IPS-18c (cell line): ENCODE results near the gene SFXN5.

Source experiments
- H3K4me3 ChIP-seq: 2 replicates; pipeline ENCODE4 v1.7.0; 2013; ENCODE audit warnings: low read depth, mild to moderate bottlenecking, low read length, moderate library complexity; ENCODE audit not compliant: insufficient read depth
- H3K9me3 ChIP-seq: one replicate; pipeline ENCODE4 v1.6.1; 2013; ENCODE audit warnings: mild to moderate bottlenecking, low read length, moderate library complexity; ENCODE audit not compliant: control insufficient read depth, insufficient read depth

Gene SFXN5

DNA sequence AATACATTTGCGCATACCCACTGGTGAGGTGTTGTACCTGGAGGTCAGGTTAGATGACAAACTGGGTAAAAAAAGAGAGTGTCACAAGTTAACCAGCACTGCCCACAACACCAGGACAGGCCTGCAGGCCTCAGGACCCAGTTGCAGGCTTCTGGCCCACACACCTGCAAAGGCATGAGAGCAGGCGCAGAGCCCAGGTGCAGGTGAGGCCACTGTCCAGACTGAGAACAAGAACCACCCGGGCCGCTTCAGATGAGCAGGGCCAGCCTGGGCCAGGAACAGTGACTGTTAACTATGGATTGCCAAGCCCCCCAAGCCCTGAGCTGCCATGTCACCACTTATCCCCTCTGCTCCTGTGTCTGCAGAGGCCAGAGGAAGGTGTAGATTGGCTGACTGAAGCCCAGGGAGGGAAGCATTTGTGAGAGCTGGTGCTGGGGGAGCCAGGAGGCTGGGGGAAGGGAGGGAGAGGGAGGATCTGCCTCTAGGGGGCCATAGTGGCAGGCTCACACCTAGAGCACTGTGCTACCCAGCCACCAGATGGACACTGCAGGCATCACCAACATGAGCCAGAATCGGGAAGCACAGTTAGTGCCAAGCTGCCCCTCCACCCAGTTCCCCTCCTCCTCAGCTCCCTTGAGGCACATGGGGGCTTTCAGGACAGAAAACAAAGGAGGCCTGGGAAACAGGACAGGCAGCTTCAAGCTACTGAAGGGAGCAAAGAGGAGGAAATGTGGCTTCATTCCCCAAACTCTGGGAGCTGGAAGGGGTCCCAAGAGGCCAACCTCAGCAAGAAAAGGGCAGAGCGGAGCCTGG, 35.4 kb downstream of the SFXN5 start:
- no peaks in the 10 kb centered on the region for H3K9me3 ChIP-seq
- no peak overlapping the region for H3K4me3 ChIP-seq

DNA sequence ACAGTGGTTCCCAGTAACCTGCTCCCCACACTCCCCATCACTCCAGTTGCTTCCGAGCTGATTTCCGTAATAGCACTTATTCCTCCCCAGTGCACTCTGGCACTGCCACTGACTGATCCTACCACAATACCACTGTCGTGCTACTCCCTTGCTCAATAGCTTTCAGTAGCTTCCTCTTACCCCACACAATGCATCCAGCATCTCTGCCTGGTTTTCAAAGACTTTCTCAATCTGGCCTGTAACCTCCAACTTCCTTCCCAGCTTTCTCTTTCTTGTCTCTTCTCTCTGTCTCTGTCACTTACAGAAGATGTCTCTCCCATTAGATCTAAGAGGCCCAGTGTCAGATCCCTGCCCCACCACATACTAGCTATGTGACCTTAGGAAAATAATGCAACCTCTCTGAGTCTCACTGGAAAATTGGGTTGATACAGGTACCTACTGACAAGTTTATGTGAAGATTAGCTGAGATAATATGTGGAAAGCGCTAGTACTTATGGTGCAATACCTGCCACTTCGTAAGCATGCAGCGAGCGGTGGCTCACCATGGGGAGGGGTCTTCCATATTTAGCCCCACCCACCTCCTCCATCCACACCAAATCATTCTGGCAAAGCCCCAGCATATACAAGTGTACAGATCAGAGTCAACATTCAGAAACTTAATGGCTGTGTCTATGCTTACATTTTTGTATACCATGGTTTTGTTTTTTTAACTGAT, 36.7 kb downstream of the SFXN5 start:
- H3K9me3 ChIP-seq = no peaks in the 10 kb centered on the region
- no peak overlapping the region for H3K4me3 ChIP-seq

GRCh38 chr2:73033766-73034381, 37.6 kb downstream of the SFXN5 start:
- no peaks in the 10 kb centered on the region for H3K9me3 ChIP-seq

GRCh38 chr2:73033142-73033765, 38.3 kb downstream of the SFXN5 start:
- H3K9me3 ChIP-seq = no peaks in the 10 kb centered on the region
- H3K4me3 ChIP-seq = no peak overlapping the region

More at GRCh38 chr2:73033766-73034381, 37.6 kb downstream of the SFXN5 start:
- H3K4me3 ChIP-seq = no peak overlapping the region

DNA sequence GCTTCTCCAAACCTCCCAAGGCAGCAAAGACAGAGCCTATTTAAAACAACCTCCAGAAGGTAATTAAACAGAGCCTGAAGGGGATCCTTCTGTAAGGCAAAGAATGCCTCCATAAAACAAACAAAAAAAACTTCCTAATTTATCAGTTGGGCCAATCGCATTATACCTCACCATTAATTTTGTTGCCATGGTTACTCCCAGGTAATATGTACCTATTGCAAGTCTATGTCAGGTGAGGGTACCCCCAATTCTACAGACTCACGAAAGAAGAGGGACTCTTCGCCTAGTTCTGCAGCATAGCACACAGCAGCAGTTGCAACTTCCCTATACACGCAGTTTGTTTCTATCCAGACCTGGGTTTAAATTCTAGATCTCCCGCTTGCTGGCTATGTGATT, 38.8 kb downstream of the SFXN5 start:
- Histone ChIP-seq H3K9me3 (no peaks in the 10 kb centered on the region), H3K4me3 (no peak overlapping the region)

GRCh38 chr2:73031725-73032701, 39.5 kb downstream of the SFXN5 start:
- H3K9me3 ChIP-seq = no peaks in the 10 kb centered on the region
- H3K4me3 ChIP-seq = no peak overlapping the region

DNA sequence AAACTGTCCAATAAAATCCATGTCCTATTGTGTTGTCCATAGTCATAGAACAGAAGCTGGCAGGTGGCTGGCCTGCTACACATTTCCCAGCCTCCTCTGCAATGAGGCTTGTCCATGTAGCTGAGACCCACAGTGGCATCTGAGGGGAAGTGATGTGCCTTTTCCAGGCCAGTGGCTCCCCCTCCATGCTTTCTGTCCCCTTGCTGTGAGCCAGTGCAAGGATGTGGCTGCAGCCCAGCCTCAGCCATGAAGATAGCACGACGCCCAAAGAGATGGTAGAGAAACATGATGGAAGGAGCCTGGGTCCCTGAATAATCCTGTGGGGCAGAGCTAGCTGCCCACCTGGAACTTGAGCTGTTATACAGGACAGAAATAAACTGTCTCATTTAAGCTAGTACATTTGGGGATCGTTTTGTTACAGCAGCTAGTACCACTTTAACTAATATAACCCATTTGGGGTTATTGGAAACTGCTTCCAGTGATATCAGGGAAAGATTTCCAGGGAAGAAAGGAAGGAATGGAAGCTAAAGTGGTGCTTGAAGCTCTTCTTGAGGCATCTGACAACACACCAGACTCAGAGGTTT, 40.3 kb downstream of the SFXN5 start:
- Histone ChIP-seq H3K4me3 (no peak overlapping the region), H3K9me3 (no peaks in the 10 kb centered on the region)

- no peak overlapping the region for H3K4me3 ChIP-seq
- no peaks in the 10 kb centered on the region for H3K9me3 ChIP-seq
Observed at GRCh38 chr2:73028841-73029240, 42.7 kb downstream of the SFXN5 start.

GRCh38 chr2:73027340-73027739, 44.2 kb downstream of the SFXN5 start:
- no peak overlapping the region for H3K4me3 ChIP-seq
- H3K9me3 ChIP-seq = no peaks in the 10 kb centered on the region

- Histone ChIP-seq H3K9me3 (no peaks in the 10 kb centered on the region), H3K4me3 (no peak overlapping the region)
Observed at GRCh38 chr2:73023497-73023896, 48.0 kb downstream of the SFXN5 start.

- Histone ChIP-seq H3K4me3 (no peak overlapping the region), H3K9me3 (no peaks in the 10 kb centered on the region)
Observed at GRCh38 chr2:73022024-73022568, 49.4 kb downstream of the SFXN5 start.

DNA sequence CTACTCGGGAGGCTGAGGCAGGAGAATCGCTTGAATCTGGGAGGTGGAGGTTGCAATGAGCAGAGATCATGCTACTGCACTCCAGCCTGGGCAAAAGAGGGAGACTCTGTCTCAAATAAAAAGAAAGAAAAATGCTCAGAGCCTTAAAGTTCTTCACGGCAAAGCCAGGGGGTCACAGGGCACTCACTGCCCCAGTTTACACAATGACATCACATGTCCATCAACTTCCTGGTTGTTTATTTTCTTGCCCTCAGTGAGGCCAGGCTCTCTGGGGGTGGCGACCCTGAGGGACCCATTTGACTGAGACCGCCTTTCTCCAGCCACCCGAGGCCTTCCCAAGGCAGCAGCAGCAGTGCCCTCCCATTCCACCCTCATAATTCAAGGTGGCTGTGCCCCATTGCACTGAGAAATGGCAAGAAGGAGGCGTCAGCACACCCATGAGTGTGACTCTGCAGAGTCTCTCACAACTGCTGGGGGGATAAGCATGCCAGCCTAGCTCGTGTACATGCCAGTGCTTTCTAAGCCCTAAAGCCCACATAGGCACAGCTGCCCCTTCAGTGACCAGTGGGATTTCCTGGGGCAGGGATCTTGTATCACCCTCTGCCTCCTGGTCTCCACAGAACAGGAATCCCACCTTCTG, 50.0 kb downstream of the SFXN5 start:
- H3K9me3 ChIP-seq = no peaks in the 10 kb centered on the region
- no peak overlapping the region for H3K4me3 ChIP-seq

DNA sequence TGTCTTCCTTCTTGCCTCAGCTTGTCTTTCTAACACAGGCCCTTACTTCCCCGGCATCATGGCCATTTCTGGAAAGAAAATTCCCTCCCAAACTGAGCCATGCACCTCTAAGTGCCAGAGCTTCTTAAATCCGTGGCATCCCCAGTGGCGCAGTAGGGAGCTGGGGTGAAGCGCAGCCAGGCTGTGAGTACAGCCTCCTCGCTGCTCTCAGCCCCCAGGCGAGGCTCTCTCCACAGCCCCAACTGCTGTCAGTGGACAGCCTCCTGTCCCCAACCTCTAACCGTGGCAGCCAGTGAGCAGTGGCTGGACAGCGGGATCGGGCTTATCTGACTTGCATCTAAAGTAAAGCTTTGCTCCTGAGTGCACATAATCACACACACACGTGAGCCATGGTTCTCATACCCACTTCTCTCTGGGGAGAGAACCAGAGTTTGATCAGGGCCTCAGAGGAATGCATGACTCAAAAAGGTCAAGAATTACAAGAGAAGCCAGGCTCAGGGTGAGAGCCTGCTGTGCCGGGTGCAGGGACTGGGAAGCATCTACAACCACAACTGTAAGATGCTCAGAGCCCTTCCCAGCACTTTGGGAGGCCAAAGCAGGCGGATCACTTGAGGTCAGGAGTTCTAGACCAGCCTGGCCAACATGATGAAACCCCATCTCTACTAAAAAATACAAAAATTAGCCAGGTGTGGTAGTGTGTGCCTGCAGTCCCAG, 50.7 kb downstream of the SFXN5 start:
- Histone ChIP-seq H3K4me3 (no peak overlapping the region), H3K9me3 (no peaks in the 10 kb centered on the region)

GRCh38 chr2:73020306-73020656, 51.2 kb downstream of the SFXN5 start:
- Histone ChIP-seq H3K4me3 (no peak overlapping the region), H3K9me3 (no peaks in the 10 kb centered on the region)

DNA sequence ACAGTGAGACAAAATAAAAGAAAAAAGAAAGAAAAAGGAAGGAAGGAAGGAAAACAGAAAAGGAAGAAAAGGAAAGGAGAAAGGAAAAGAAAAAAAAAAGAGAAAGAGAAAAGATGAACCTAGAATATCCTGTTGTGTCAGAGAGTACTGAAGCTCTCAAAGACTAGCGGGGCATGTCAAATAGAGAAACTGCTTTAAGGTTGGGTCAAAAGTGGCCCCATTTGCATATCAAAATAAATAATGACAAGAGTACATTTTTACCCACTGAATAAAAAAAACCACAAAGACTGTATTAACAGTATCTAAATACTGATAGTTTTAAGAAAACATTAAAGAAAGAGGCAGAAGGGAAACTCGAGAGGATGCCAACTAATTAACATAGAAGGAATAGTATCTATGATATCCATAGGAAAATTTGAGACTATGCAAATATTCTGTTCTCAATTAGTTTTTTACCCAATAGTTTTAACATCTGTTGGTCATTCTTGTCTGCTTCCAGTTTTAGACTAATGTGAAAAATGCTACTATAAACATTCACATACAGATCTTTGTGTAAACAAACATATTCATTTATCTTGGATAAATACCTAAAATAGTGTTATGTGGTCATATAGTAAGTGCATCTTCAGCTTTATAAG, 53.2 kb downstream of the SFXN5 start:
- Histone ChIP-seq H3K4me3 (no peak overlapping the region), H3K9me3 (no peaks in the 10 kb centered on the region)
